ENCODE measurements around the gene FRMD4A. TPM values are rescaled to one million over a fixed set of nuclear protein-coding genes. Genes with fewer than 3 reads are reported as not detected.

FRMD4A gene
- total and polyA plus RNA-seq, 5 experiments from 2014 or later, result 0.02 to 0.80 (median 0.31) TPM; not detected in 2

DNA sequence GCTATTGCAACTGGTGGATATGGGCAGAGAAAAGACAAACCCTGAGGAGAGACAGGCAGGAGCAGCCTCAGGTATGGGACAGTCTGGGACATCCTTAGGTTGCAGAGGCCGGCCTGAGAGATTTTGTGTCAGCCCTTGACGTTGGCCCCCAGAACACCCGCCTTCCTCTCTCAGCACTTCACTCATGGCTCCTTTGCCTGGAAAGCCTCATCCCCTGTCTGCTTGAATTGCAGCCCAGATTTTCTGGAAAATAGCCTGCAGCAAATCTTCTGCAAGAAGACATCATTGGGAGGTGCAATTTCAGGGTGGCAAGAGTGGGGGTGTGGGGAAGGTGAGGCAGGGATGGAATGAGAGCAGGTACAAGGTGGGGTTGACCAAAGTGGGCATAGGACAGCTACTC is 2.2 kb upstream of the FRMD4A start:
- ATAC-seq, result no peak
- H3K27me3 Mint-ChIP-seq, result peaks cover 12 to 38% (median 23%) of the 10 kb centered on the region in 5 donors
- DNase-seq, result no peak
- H3K27ac Mint-ChIP-seq, result no peak overlapping the region
- POLR2A ChIA-PET, result no interaction called here
- H3K36me3 Mint-ChIP-seq, result no peaks in the 10 kb centered on the region
- no peak overlapping the region for H3K4me3 Mint-ChIP-seq
- no peaks in the 10 kb centered on the region for H3K9me3 Mint-ChIP-seq
- H3K4me1 Mint-ChIP-seq, result peaks cover 0 to 2% (median 0%) of the 10 kb centered on the region in 4 donors

DNA sequence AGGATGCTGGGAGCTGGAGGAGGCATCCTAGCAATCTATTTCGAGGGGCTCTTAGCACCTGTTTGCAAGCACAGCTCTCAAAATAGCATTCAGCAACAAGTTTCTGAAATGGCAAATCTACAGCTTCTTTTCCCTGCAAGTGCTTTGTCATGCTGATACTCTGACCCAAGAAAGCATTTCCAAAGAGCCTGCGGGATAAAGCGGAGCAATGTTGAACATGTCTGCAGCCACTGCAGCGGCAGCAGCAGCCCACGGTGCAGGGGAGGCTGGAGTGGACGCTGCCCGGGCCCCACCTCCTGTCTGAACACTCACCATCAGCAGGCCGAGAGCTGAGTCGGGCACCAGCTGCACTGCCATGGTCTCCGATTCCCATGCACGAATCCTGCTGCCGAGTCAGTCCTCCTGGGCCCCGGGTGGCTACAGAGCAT is 964 bp downstream of the FRMD4A start:
- no peak overlapping the region for H3K27ac Mint-ChIP-seq
- ATAC-seq (no peak), DNase-seq (no peak)
- H3K9me3 Mint-ChIP-seq, result no peaks in the 10 kb centered on the region
- H3K27me3 Mint-ChIP-seq, result peaks cover 25 to 68% (median 28%) of the 10 kb centered on the region in 5 donors
- H3K4me1 Mint-ChIP-seq, result peaks cover 0 to 6% (median 0%) of the 10 kb centered on the region in 4 donors
- POLR2A ChIA-PET, result no interaction called here
- no peak overlapping the region for H3K4me3 Mint-ChIP-seq
- H3K36me3 Mint-ChIP-seq, result no peaks in the 10 kb centered on the region

DNA sequence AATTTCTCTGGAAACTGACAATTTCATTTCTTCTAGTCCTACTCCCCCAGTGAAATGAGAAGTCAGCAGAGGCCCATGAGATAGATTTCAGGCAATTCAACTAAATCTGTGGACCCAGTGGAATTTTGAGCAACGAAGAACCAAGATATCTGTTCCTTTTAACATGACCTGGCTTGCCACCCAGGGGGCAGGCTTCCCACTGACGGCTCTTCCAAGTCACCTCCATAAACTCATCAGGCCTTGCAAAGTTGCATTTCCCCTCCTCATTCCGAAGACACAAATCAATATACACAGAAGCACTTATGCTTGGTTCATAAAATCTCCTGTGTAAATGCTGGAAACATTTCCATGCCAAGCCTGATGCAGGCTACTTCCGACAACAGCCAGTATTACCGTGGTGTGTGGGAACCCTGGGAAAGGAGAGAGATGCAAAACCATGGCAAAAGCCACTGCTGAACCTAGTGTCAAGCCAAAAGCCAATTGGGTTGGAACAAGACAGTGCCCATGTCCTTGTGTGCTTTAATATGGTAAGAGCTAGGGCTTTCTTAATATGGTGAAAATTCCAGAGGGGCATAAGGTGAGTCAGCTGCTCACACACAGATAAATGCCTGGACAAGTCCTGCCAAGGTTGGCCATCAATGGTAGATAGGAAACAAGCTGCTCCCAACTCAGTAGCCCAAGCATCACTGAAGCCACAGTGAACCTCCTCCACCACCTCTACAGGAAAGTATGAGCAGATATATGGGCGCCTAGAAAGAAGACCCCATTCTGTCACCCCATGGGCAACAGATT is 1.6 kb downstream of the FRMD4A start:
- POLR2A ChIA-PET, result no interaction called here
- H3K4me1 Mint-ChIP-seq, result peaks cover 0 to 6% (median 0%) of the 10 kb centered on the region in 4 donors
- H3K36me3 Mint-ChIP-seq, result no peaks in the 10 kb centered on the region
- H3K9me3 Mint-ChIP-seq, result no peaks in the 10 kb centered on the region
- no peak for DNase-seq
- peaks cover 25 to 68% (median 28%) of the 10 kb centered on the region in 5 donors for H3K27me3 Mint-ChIP-seq
- no peak overlapping the region for H3K4me3 Mint-ChIP-seq
- H3K27ac Mint-ChIP-seq, result no peak overlapping the region
- no peak for ATAC-seq

DNA sequence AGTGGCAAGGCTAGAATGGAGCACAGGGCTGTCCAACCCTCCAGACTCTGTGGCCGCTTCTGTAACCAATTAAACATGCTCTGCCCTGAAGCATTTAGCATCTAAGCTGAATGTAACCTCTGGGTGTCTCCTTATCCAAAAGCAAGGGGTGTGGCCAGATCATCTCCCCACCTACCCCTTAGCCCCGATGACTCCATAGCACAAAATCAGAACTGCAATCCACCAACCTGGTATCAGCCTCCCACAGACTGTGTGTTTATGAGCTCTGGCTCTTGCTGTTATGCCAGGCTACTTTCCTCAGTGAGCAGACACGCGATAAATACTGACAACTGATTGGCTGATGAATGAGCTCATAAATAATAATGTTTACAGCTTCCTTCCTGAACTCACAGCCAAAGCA is 3.2 kb downstream of the FRMD4A start:
- Mint-ChIP-seq H3K4me3 (no peak overlapping the region), H3K9me3 (no peaks in the 10 kb centered on the region), H3K27me3 (peaks cover 16 to 68% (median 23%) of the 10 kb centered on the region in 5 donors), H3K4me1 (peaks cover 0 to 6% (median 0%) of the 10 kb centered on the region in 4 donors), H3K36me3 (no peaks in the 10 kb centered on the region), H3K27ac (no peak overlapping the region)
- DNase-seq, result no peak
- POLR2A ChIA-PET, result no interaction called here
- no peak for ATAC-seq

DNA sequence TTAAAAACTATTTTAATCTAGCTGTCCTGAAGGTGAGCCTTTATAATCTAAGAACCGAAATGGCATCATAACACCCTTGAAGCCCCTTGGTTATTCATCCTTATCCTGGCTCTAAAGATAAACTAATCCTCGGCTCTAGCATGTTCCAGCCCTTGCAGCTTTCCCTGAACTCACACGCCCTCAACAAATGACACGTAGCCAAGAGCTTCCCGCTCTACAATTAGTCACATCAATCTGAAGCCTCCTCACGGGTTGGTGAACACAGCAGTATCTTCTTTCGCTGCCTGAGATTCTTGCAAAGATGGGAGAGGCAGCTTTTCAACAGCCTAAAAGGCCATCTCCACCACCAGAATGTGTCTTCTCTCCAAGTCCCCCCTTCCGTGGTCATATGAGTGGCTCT is 4.1 kb downstream of the FRMD4A start:
- H3K27me3 Mint-ChIP-seq, result peaks cover 16 to 67% (median 20%) of the 10 kb centered on the region in 5 donors
- POLR2A ChIA-PET, result no interaction called here
- peaks cover 0 to 6% (median 0%) of the 10 kb centered on the region in 4 donors for H3K4me1 Mint-ChIP-seq
- H3K27ac Mint-ChIP-seq, result no peak overlapping the region
- H3K4me3 Mint-ChIP-seq, result no peak overlapping the region
- no peaks in the 10 kb centered on the region for H3K36me3 Mint-ChIP-seq
- ATAC-seq (no peak), DNase-seq (no peak)
- H3K9me3 Mint-ChIP-seq, result no peaks in the 10 kb centered on the region

DNA sequence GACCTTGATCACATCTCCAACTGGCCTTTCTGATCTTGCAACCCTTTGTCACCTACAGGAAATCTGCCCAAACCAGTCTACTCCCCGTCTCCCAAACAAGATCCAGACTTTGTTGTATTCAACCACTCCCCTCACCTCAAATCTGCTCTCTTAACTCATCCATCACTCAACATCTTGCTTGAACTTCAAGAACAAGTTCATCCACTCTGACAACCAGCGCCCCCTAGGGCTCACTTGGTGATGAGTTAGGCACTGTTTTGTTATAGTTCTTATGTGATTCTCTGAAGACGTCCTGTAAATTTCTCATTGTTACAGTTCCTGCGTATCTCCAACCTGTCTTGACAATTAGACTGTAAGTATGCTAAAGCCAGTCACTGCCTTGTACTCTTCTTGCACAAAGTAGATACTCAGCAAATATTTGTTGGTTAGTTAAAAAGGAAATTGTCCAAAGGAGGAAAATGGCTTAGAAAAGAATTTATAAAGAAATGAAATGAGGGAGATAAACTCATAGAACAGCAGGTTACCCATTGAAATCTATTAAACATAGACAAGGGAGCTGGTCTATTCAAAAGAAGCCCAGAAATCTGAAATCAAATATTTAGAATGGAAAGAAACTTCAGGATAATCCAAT is 5.3 kb downstream of the FRMD4A start:
- POLR2A ChIA-PET, result interaction anchor here (0.6 kb wide), 1 partner anchor 172 kb away, joined by 4 read pairs; no protein-coding TSS in a partner anchor
- peak in 8 of 10 donors; percentile 10 to 69 (median 26) for DNase-seq
- Mint-ChIP-seq H3K9me3 (no peaks in the 10 kb centered on the region), H3K36me3 (no peaks in the 10 kb centered on the region), H3K27me3 (peaks cover 14 to 62% (median 19%) of the 10 kb centered on the region in 5 donors), H3K4me3 (no peak overlapping the region), H3K4me1 (peaks cover 0 to 6% (median 0%) of the 10 kb centered on the region in 4 donors), H3K27ac (no peak overlapping the region)
- no peak for ATAC-seq

DNA sequence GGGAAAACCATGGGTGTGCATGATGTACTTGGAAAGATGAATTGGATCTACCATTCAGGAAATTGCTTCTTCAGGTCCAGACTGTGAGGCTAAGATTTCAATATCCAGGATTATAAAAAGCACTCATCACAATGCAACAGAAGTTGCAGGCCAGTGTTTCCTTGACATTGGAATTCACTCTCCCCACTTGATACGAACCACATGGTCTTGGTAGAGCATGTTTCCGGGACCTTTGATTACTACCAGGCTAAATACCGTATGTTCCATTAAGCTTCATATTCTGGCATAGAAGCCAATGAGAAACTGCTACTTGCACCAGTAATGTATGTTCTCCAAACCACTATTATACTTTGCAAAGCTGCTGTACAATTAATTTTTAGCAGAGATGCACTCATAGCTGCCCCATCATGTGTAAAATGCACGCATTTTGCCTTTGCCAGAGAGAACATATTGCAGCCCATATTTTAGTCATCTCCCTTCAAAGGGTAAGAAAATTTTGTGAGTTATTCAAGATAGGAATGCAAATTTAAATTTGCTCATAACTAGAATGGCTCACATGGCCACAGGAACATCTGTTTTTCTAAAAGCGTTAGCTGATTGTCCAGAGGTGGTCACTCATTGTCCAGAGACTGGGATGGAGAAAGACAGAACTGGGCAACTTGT is 8.1 kb downstream of the FRMD4A start:
- POLR2A ChIA-PET, result no interaction called here
- H3K27me3 Mint-ChIP-seq, result peaks cover 20 to 51% (median 24%) of the 10 kb centered on the region in 5 donors
- no peak overlapping the region for H3K4me3 Mint-ChIP-seq
- no peaks in the 10 kb centered on the region for H3K36me3 Mint-ChIP-seq
- no peak for ATAC-seq
- DNase-seq, result no peak
- no peak overlapping the region for H3K27ac Mint-ChIP-seq
- H3K9me3 Mint-ChIP-seq, result no peaks in the 10 kb centered on the region
- H3K4me1 Mint-ChIP-seq, result peaks cover 0 to 2% (median 0%) of the 10 kb centered on the region in 4 donors

DNA sequence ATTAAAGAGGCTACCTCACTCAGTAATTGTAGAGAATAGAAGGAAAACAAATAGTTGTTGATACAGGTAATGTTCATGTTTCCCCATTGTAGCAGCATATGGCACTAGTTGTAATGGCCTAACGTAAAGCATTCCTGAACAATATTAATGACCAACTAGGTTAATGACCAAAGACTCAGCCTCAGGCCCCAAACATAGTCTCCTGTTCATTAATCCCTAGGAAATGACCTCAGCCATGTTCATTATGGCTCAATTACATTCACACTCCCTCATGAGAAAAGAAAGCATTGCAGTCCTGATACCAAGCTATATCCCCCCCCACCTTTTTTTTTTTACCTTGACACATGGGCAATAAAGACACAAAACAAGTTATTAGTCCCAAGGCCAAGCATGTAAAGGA is 12.7 kb downstream of the FRMD4A start:
- DNase-seq (no peak), ATAC-seq (no peak)
- Mint-ChIP-seq H3K4me3 (no peak overlapping the region), H3K9me3 (peaks cover 0 to 3% (median 0%) of the 10 kb centered on the region in 9 donors), H3K4me1 (no peaks in the 10 kb centered on the region), H3K27me3 (peaks cover 28 to 59% (median 44%) of the 10 kb centered on the region in 5 donors), H3K27ac (no peak overlapping the region), H3K36me3 (peaks cover 0 to 8% (median 0%) of the 10 kb centered on the region in 3 donors)
- POLR2A ChIA-PET, result no interaction called here

DNA sequence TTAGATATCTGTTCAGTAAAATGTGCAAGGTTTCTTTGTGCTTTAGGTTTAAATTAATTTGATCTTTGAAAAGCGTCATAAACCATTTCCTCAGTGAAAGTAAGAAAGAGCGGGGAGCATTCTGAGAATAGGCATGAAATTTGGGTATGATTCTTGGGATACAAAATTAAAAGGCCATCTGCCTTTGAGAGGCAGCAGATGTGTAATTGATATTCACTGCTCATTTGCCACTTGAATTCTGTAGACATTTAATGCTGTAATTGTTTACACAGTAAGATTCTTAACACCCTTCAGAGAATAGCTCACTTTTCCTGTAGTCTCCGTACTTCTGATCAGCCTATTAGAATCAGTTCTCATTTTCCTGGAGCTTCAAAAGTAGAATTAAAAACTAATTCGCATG is 18.7 kb downstream of the FRMD4A start:
- Mint-ChIP-seq H3K27me3 (peaks cover 23 to 45% (median 36%) of the 10 kb centered on the region in 5 donors), H3K4me1 (no peaks in the 10 kb centered on the region), H3K27ac (no peak overlapping the region), H3K4me3 (no peak overlapping the region), H3K36me3 (peaks cover 0 to 8% (median 0%) of the 10 kb centered on the region in 3 donors), H3K9me3 (peaks cover 0 to 3% (median 0%) of the 10 kb centered on the region in 9 donors)
- no peak for ATAC-seq
- DNase-seq, result no peak
- POLR2A ChIA-PET, result no interaction called here

DNA sequence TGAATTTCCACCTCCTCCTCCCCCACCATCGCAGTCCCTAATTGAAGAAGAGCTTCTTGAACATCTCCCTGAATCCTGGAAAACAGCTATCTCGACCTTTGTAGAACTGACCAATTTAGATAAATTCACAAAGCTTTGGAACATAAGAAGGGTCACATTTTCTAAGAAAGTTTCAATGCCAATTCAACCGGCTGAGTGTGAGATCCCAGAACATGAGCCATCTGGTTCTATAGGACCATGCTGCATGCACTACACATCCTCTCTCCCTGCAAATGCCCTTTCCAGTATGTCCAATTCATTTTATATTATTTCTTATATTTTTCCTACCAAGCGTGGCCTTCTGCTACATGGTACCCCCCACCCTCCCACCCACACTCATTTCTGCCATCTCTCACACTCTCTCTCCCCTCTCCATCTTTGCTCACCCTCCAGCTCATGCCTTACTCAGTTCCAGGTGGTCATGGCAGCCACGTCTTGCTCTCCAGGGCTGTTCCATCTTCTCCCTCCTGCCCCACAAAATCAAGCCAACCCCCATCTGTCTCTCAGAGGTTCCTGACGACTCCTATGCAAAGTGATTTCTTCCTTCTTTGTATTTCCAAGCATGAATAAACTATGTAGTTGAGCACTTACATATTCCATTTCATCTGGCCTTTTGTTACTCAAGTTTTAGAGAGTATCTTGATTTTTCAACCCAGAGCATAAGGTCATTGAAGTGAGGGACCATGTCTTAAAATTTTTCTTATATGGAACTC is 19.3 kb downstream of the FRMD4A start:
- POLR2A ChIA-PET, result no interaction called here
- Mint-ChIP-seq H3K4me1 (no peaks in the 10 kb centered on the region), H3K36me3 (peaks cover 0 to 8% (median 0%) of the 10 kb centered on the region in 3 donors), H3K27ac (peak overlapping the region in 1 of 10 donors; percentile 63), H3K27me3 (peaks cover 20 to 42% (median 34%) of the 10 kb centered on the region in 5 donors), H3K4me3 (no peak overlapping the region), H3K9me3 (peaks cover 0 to 3% (median 0%) of the 10 kb centered on the region in 9 donors)
- DNase-seq (no peak), ATAC-seq (no peak)

DNA sequence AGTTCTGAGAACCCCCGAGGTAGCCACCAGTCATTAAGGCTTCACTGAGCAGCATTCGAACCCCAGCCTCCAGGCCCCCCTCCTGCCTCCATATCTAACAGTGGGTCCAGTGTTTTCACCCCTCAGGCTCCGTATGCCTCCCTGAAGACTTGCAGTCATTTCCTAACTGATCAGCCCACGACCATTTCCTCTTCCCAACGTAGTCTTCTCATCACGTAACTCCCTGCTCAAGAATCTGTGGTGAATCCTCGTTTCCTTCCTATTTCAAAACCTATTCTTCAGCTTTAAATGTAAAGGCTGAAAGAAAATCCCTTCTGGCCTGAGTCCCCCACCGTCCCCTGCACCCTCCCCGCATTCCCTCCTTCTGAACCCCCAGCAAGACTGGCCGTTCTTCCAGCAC is 21.1 kb downstream of the FRMD4A start:
- Mint-ChIP-seq H3K27me3 (peaks cover 12 to 27% (median 24%) of the 10 kb centered on the region in 5 donors), H3K36me3 (no peaks in the 10 kb centered on the region), H3K4me1 (no peaks in the 10 kb centered on the region), H3K4me3 (no peak overlapping the region), H3K9me3 (peaks cover 0 to 3% (median 0%) of the 10 kb centered on the region in 9 donors), H3K27ac (no peak overlapping the region)
- POLR2A ChIA-PET, result no interaction called here
- no peak for DNase-seq
- no peak for ATAC-seq

DNA sequence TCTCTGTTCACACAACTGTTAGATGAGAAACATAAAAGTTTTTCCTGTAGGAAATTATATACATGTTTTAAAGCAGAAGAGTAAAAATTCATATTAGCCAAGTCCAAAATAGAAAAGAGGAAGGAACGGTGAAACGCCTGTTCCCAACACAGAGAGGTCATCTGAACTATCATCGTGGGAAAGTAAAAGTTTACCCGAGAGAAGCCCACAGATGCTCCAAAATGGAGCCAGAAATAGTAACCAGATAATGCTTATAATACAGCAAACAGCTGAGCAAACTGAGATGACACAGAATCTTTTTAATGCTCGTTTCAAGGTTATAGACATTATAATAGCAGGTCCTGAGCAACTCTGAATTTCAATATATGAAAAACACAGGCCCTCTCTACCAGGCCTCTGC is 24.5 kb downstream of the FRMD4A start:
- ATAC-seq, result no peak
- Mint-ChIP-seq H3K27ac (no peak overlapping the region), H3K4me3 (no peak overlapping the region), H3K4me1 (no peaks in the 10 kb centered on the region), H3K27me3 (peaks cover 5 to 26% (median 7%) of the 10 kb centered on the region in 5 donors), H3K36me3 (no peaks in the 10 kb centered on the region), H3K9me3 (no peaks in the 10 kb centered on the region)
- no peak for DNase-seq
- POLR2A ChIA-PET, result no interaction called here

Data from naive thymus-derived CD8-positive, alpha-beta T cell (primary cell).